Stimulated activated CD4-positive, alpha-beta T cell treated with anti-CD3 and anti-CD28 coated beads, Interleukin-2, amount 100 ng/mL, for 48 hours (primary cell): ENCODE data around the gene ZMAT3.
A peak's percentile ranks its signal among the peaks of the same experiment; 100 is the strongest.

Source experiments
- DNase-seq, 2 donors: peaks; one replicate each; pipeline ENCODE4 v3.0.0-alpha.2; 2020

Gene ZMAT3

DNA sequence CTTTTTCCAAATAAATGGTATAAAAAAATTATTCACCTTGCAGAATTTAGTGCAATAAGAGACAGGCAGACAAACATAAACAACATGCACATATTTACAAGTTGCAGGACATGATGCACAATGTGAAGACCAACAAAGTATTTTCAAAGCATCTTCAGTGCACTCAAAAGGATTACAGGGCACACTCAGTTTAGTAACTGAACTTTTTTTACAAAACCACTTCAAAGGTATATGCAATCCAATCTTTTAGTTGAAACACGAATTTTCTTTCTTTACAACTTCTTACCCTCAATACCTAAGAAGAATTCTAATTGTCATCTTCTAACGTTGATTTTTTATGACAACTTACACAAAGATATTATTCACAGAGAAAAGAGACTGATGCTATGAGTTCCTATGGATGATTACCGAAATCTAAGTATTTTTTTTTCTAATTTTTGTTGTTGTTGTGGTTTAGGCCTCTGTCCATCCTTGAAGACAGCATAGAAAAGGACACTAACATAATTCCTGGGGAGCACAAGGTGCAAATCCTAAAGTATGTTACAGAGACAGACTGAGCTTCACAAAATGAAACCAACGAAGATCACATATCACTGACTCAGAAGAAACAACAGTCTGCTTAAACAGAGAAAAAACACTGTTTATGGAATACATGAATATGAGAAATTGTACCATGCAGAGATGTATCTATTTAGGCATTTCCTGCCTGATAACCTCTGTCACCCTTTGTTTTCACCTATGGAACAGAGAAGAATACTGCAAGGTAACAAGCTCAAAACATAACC, 50.3 kb downstream of the ZMAT3 start:
- no peak for DNase-seq

DNA sequence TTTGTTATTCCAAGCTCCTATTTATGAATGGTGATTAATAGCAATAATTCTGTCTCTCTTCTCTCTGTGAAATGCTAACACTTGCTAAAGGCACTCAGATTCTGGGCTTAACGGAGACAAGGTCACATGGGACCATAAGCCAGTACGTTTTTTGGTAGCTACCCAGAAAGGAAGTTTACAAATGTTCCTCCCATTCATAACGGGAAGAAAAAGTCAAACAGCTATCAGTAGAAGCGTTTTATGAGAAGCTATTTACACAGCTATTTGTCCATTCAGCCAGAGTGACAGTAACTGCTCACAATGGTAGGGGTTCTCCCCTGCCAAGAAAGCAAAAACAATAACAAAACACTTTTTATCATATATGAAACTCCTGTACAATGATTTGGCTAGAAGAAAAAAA, 51.5 kb downstream of the ZMAT3 start:
- DNase-seq, result no peak

DNA sequence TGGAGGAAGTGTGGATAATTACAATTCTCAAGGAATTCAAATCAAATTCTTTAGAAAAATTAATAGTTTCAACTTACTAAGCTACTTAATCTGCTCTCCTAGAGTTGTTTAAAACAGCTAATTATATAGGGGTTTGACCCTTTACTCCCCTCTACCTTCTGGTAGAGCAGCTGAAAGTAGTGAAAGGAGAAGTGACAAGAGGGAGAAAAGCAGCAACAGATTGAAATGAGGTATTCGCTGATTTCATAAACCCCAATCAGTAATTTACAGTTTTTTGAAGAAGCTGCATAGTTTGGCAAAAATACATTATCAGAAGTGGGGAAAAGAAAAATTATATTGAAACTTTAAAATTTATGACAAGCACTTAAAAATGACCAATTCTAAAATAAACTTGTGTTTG, 52.8 kb downstream of the ZMAT3 start:
- DNase-seq, result no peak

DNA sequence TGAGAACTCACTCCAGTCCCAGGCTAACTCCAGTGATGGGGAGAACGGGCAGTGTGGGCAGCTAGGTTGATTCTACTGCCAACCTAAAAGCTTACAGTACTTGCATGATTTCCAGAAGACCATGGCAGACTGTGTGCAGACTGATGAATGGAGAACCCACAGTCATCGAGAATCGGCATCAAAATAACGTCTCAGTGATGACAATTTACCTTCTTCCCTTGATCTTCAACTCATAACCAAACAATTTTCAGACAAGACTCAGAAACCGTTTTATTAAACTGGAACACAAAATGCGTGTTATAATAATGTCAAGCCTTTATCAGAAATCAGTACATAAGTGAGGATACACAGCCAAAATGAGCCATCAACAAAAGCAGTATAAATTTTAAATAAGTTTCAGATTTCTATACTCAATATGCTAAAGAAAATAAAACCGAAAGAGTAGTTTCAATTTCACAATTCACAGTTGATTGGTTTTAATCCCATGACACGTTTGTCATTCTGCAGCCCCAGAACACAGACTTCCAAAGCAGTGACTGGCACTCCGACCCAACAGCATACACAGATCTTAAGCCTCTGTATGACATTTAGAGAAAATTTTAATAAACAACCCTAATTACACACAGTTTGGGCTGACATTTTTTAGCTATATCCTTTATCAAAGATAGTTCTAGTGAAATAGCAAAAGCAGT, 54.5 kb downstream of the ZMAT3 start:
- DNase-seq, result no peak

DNA sequence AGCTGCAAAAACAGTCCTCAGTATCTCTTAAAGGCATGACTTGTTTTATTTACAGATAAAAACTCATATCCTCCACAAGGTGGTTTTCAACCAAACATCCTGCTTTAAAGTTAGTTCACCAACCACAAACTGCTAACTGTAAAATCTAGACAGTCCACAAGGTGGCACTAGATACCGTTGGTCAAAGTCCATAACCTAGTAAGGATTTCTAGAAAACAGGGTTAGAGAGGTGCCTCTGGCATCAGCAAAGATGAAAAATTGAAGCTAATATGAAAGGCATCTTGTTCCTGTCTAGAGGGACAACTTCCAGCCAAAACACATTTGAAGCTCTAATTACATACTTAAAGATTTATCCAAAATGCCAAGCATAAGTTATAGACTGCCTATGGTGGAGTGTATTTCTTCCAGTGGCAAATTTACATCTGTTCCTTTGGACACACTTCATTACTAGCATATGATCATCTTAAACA, 56.0 kb downstream of the ZMAT3 start:
- peak; percentile 51 to 65 for DNase-seq

DNA sequence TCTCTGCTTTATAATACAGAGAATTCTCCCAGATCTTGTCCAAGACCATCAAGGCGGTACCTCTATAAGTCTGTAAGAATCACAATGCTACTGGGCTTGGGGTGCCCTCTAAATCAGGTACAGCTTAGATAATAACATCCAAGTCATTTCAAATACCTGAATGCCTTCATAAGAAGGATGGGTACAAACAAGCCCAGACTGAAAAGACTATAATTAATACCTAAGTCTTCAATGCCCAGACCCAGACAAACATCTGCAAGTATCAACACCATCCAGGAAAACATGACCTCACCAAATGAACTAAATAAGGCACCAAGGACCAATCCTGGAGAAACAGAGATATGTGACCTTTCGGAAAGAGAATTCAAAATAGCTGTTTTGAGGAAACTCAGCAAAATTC, 65.9 kb downstream of the ZMAT3 start:
- no peak for DNase-seq

DNA sequence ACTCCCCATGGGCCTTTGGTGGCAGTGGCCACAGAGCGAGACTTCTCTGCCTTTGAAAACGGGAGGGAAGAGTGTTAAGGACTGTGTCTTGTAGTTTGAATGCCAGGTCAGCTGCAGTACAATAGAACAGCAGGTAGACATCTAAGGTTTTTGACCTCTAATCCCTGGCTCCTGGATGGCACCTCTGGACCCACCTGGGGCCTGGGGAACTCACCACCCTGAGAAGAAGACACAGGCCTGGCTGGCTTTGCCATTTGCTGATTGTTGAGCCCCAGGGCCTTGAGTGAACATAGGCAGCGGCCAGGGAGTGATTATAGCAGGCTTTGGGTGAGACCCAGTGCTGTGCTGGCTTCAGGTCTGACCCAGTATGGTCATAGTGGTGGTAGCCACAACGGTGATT, 66.4 kb downstream of the ZMAT3 start:
- DNase-seq, result no peak

DNA sequence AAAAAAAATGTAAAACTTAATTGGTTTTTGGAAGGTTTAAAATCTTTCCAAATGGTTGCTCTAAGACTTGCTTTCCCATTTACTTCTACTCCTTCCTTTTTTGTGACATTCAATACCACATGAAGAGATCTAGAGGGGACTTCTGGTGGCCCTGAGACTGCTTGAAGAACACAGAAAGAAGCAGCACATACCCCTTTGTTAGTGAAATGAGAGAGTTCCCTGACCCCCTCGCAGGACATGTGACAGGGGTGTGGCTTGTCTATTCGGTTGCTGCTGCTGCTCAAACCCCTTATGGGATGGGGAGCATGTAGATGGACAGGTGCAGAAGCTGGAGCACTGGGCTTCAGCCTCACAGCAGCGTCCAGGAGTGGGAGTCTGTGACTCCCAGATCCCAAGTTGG, 71.0 kb downstream of the ZMAT3 start:
- no peak for DNase-seq

DNA sequence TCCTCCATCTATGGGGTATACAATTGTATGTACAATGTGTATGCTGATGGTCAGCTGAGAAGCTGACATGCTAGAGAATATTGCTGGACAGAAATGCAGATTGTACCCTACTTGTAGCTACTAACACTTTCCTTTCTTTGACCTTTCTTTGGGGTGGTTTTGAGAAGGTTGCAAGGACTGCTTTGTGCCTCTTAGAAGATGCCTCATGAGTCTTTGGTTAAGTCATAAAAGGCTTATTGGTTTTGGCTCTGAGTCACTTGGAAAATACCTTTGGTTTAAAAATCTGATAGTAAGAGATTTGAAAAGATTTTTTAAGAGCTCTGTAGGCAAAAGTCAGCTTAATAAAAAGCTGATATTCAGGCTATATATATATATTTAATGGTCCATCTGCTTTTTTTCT, 71.5 kb downstream of the ZMAT3 start:
- DNase-seq, result no peak

DNA sequence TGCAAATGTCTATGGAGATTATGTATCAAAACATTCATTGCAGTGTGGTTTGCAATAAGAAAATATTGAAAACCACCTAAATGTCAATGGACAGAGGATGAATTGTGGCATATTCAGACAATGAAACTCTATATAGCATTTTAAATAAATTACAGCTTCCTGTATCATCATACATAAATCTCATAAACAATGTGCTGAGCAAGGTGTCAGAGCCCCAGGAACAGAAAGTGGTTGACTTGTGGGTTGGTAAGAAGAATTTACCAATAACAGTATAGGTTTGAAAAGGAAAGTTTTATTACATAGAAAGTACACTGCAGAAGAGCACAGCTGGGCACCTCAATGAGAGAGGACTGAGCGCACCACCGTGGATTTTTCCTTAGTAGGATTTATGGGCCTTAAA, 75.2 kb downstream of the ZMAT3 start:
- no peak for DNase-seq

DNA sequence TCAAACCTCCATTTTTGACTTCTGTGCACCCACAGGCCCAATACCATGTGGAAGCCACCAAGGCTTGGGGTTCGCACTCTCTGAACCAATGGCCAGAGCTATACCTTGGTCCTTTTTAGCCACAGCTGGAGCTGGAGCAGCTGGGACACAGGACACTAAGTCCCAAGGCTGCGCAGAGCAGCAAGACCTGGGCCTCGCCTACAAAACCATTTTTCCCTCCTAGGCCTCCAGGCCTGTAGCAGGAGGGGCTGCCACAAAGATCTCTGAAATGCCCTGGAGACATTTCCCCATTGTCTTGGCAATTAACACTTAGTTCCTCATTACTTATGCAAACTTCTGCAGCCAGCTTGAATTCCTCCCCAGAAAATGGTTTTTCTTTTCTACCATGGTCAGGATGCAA, 81.3 kb downstream of the ZMAT3 start:
- DNase-seq, result no peak

DNA sequence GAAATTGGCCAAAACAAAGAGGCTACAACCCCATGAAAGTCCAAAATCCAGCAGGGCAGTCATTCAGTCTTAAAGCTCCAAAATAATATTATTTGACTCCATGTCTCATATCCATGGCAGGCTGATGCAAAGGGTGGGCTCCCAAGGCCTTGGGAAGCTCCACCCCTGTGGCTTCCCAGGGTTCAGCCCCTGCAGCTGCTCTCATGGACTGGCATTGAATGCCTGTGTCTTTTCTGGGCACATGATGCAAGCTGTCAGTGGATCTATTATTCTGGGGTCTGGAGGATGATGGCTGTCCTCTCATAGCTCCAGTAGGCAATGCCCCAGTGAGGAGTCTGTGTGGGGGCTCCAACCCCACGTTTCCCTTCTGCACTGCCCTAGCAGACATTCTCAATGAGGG, 81.8 kb downstream of the ZMAT3 start:
- no peak for DNase-seq

DNA sequence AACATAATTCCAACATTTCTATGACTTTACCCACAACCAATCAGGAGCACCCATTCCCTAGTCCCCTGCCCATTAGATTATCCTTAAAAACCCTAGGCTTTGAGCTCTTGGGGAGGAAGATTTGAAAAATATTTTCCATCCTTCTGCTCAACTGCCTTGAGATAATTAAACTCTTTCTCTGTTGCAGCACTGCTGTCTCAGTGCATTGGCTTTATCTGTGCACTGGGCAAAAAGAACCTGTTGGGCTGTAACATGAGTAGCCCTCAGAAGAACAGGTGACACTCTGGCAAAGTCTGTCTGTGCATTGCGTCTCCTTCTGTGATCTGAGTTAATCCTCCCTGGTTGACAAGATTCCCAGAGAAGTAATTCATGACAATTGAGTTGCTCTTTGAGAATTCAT, 83.9 kb downstream of the ZMAT3 start:
- DNase-seq, result no peak

DNA sequence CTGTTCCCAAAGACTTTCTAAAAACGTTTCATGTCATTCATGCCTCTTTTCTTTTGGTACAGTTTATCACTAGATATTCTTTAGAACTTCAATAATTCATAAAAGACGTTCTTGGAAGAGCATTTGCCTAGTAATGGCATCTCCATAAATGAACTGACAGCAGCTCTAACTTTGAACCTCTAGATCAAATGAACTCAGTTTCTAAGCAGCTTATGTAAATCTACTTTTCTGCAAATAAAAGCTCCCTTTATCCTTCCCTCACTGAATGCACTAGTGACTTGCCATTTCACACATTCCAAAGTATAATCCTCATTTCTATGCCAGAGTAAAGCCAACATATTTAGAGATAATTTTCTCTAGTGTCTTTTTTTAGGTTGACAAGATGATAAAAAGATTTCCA, 85.2 kb downstream of the ZMAT3 start:
- DNase-seq, result no peak

DNA sequence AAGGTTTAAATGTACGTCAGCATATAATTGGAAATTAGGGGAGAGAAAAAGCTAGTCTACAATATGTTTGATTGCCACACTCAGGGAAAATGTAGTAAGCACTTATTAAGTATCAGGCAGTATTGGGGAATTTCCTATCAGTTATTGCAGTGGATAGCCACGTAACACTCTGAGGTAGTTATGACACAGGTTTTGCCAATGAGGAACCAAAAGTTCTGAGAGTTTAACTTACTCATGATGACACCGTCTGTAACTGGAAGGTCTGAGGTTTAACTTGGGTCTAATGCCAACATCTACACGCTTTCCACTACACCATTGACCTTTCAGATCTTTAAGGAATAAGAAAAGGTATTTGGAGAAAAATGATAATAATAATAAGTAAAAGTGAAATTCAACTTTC, 89.5 kb downstream of the ZMAT3 start:
- DNase-seq, result no peak

DNA sequence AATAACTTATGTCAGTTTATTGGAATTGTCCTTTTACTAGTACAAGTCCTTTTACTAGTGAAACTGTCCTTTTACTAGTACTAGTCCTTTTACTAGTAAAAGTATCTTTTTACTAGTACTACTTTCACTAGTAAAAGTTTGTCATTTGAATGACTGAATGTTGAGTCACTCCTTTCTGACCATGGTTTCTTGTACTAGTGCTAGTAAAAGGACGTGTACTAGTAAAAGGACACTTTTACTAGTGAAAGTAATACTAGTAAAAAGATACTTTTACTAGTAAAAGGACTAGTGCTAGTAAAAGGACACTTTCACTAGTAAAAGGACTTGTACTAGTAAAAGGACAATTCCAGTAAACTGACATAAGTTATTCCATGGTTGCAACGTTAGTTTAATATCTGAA, 96.3 kb downstream of the ZMAT3 start:
- no peak for DNase-seq

DNA sequence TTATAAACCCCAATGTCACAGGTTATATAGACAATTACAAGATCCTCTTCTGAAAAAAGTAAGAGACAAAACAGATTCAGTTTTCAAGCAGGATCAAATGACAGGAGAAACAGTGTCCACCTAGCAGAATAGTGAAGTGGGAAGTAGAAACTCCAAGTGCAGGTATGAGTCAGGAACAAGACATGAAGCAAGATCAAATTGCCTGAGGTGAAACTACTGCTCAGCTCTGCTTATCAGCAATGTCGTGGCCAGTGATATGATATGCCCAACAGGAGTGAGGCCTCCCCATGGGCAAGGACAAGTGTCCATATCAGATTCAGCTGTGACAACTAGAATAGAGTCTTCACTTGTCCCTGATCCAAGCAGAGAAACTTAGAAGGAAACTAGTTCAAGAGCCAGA, 100.0 kb downstream of the ZMAT3 start:
- no peak for DNase-seq

DNA sequence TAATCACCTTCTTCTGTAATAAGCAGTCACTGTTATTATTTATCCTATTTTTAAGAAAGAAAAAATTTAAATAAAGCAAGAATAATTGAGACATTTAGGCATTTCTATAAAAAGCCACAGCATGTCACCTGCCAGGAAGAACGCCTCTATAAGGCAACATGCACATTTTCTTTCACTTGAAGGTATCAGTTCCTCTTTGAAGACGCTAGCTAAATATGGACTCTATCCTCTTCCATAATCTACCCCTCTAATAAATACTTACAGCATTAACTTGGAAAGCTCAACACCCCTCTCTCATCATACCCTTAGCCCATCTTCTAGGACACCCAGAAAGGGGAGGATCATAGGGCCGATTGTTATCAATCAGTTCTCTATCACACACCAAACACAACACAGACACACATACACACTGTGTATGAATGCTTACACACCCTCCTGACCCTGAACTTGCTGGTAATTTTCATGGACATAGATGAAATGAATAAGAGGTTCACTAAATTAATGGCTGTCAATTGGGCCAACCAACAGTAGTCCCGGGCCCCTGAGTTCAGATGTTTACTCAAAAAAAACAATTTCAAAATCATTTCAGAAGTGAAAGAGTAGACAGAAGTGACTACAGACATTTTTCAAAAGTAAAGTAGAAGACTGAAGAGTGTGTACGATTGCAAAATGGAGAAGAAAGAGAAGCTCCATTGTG, 102.5 kb downstream of the ZMAT3 start:
- no peak for DNase-seq
